GM21737 (cell line): ENCODE results near the gene SOSTDC1.
"Not testable (repeated sequence)": the region's sequence is repeated elsewhere in the genome, so short reads cannot be mapped to it uniquely, and the experiment has no call there.

Source experiments
- ATAC-seq: cut with Tn5 transposase; IDR thresholded peaks from one replicate; pipeline ENCODE4 v1.9.1; 2021; ENCODE audit warnings: mild to moderate bottlenecking, moderate library complexity; ENCODE audit not compliant: unreplicated experiment

Gene SOSTDC1, protein sequence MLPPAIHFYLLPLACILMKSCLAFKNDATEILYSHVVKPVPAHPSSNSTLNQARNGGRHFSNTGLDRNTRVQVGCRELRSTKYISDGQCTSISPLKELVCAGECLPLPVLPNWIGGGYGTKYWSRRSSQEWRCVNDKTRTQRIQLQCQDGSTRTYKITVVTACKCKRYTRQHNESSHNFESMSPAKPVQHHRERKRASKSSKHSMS

DNA sequence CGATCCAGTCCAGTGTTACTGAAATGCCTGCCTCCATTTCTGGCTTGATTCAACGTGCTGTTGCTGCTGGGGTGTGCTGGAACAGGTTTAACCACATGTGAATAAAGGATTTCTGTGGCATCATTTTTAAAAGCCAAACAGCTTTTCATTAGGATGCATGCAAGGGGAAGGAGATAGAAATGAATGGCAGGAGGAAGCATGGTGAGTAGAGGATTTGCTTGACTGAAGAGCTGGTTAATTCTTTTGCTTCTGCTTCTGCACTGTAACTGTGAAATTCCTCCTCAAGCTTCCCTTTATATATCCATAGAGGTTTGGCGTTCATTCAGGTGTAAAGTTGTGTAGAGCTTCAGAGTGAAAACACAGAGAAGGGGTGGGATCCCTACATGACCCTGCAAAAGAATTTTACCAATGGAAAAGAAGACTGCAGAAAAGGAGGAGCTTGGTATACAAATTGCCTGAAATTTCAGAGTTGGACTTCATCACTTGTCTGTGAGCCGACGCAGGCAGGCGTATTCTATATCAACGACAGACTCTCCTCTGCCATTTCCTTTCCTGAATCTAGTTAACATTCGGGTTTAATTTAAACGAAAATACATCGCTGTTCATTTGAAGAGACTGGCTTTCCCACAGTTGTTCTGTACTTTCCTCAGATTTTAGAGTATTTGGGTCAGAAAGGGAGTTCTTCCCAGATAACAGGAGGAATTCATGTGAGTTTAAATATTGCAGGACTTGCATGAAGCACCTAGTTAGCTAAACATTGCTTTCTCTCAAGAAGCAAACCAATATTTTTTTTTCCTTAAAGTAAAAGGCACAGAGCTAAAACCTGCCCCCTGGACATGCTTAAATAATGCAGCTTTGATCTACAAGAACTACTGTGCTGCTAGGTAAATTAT lies at the start of gene SOSTDC1:
TSS of gene SOSTDC1 (minus strand) at position 270 of the 893 bp plus-strand sequence. CDS start at position 200, 70 bp downstream.
- no peak for ATAC-seq

DNA sequence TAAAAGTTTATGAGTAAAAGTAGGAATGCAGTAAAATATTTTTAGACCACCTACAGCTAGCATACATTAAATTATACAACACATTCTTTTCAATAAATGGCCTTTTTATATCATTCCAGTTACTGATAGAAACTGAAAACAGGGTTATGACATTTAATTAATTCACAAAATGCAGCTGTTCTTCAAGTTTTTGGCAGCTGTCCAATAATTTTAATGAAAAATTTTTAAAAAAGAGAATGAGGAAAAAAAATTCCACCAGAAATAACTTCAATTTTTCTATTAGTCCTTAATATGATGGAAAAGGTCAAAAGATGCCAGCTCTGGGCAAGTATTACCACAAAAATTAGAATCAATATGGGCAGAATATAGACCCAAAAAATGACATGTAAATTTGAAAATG lies 49.2 kb upstream of the SOSTDC1 start:
- no peak for ATAC-seq

DNA sequence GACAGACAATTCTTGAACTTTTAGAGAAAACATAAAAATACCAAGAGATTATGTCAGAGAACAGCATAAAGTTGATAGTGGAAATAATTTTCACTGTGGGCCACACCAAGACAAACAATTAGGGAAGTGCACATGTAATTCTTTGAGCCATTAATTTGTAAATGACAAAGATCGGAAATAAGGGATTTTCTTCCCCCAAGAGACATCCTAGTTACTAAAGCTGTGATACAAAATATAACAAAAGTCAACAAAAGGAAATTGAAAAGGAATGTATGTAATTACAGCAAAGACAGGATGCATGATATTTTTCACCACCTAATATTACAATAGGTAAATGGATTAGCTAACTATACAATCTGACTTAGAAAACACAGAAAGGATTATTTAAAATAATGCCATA lies 48.7 kb upstream of the SOSTDC1 start:
- no peak for ATAC-seq

DNA sequence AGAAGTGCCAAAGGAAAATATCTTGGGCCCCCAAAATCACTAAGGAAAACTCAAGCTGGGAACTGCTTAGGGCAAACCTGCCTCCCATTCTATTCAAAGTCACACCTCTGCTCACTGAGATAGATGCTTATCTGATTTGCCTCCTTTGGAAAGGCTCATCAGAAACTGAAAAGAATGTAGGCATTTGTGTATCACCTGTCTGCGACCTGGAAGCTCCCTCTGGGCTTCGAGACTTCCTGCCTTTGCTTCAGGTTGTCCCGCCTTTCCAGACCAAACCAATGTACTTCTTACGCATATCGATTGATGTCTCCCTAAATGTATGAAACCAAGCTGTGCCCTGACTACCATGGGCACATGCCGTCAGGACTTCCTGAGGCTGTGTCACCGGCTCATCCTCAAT lies 46.6 kb upstream of the SOSTDC1 start:
- ATAC-seq: no peak

DNA sequence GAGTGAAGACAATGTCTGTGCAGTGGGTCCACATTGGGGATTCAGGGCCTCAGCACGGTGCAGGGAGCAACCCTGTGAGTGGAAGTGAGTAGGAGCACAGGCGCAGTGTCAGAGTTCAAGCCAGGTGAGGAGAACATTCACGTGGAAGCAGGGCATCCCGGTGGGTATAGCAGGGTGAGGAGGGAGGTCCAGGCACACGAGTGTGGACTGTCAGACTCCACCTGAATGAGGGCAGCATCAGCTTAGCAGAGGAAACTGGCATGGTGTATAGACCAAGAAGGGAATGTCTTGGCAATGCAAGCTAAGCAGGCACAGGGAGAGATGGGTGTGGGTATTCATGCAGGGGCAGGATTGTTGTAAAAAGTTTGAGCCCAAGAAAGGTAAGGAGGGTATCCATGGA lies 45.8 kb upstream of the SOSTDC1 start:
- no peak for ATAC-seq

DNA sequence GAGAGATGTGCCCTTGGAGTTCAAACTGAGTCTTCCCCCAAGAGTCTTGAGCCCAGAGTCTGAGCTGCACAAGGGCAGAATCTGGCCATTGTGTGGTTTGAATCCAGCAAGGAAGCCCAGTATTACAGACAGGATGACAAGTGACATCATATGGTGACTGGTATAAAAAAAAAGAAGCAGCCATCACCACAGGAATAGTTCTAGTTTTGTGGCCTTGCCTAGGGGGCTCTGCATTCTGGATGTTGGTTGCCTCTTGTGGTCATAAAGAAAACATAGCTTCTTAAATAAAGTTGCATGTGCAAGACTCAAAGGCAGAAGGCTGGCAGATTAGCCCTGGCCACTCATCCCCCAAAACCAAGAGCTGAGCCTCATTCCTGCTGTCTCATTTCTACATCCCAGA lies 44.3 kb upstream of the SOSTDC1 start:
- ATAC-seq: no peak

DNA sequence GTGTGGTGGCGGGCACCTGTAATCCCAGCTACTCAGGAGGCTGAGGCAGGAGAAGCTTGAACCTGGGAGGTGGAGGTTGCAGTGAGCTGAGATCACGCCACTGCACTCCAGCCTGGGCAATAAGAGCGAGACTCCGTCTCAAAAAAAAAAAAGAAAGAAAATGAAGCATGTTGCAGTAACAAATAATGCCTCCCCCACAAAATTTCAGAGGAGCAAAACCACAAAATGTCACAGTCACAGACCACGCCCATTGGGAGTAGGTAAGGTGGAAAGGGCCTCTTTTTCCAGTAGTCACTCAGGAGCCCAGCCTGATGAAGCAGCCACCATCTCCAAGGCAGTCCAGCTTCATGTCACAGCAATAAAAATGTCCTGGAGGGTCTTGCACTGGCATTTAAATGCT lies 40.9 kb upstream of the SOSTDC1 start:
- not testable (repeated sequence) for ATAC-seq

DNA sequence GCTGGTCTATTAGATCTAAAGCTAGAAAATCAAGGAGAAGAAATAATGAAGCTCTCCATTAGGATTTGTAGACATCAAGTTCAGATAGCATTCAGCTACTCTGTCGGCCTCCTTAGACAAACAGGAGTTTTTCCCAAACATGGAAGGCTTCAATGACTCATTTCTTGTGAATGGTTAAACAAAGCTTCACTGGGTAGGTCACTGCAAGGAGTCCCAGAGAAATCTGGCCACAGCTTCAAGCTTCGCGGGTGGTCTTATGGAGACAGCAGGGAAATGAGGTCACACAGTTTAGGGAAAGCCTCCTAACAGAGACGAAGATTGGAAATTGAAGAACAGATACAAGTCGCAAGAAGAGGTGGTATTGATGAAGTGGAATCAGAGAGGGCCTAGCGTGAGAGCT lies 38.5 kb upstream of the SOSTDC1 start:
- no peak for ATAC-seq

DNA sequence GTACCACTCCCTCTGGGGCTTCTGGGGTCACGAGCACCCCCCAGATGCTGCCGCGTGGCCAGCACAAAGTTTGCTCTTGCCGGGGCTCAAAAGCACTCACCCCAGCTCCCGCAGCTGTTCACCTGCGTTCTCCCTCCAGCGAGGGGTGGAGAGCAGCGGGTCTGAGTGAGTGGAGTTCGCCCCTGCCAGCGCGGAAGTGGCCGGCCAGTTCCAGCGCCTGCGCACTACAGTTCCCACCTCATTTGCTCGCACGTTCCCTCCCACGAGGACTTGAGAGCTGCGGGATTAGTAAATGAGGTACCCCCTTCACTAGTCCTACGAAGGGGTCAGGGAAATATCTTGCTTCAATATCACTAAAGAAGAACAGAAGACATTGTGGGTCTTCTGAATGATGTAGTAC lies 36.8 kb upstream of the SOSTDC1 start:
- no peak for ATAC-seq

DNA sequence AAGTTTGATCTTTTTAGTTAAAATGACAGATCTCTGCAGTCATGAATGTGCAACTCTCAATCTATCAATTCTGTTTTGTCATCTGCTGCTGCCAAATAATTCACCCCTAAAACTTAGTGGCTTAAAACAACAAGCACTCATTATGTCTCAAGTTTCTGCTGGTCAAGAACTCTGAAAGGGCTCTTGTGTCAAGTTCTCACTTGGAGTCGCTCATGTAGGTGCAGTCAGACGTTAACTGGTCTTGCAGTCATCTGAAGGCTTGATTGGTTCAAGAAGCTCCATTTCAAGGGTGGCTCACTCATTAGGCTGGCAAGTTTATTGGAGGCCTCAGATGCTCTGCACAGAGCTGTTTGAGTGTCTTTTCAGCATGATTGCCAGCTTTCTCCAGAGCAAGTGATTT lies 32.6 kb upstream of the SOSTDC1 start:
- ATAC-seq: no peak

DNA sequence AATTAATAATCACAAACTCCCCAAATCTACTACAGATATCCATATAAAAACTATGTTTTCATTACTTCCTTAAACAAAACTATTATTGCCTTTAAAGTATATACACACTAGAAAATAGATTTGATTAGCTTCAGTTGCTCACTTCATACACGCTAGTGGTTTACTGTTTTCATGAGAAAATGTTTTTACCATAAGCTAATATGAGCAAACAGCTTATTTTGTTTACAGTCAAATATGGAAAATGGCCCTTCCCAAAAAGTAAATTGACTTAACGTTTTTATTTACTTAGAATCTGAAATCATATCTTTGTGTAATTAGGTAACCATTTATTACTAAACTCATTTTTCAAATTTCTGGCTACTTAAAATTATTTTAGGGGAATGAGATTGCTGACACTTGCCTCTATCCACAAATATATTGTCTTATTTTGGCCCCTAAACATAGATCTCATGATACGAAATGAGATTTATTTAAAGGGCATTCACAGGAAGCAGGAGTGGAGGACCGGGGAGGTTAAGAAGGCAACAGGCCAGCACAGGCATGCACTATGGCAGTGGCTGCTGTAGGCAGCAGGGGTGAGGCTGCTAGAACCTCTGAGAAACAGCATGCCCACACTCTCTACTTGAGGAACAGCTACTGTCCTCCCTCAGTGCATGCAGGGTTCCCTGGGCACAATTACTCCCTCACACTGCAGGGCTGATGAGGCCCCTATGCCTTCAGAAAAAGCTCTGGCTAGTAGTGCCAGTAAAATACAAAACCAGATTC lies 29.6 kb upstream of the SOSTDC1 start:
- ATAC-seq: no peak

DNA sequence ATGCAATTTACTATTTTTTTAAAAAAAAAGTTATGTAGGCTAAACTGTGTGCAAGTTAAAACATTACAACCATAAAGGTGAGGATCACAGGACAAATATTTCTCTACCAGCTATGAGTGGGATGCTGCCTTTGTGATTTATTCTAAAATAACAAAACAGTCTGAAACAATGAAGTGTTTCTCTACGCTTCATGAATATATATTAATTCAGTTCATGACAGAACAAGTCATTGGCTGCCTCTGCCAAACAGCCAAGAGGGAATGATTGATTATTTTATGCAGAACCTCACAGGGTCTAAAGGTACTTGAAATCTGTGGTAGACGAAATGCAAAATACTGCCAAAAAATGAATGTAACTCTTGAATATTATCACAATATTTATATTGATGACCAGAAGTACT lies 29.0 kb upstream of the SOSTDC1 start:
- no peak for ATAC-seq

DNA sequence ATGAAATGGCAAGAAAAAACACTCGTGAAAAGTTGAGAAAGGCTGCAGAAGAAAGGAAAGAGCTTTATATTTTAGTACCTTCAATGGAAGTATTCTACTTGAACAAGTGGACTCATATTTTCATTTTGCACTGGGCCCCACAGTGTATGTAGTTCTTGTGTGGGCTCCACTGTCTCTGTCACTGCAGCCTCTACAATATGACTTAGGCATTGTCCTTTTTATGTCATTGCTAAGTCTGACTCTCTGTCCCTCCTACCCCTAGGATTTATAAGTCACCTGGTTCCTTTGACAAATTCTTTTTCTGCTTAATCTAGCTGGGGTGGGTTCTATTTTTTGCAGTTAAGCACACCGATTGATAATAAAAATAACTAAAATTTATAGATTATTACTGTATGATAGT lies 27.7 kb upstream of the SOSTDC1 start:
- no peak for ATAC-seq

DNA sequence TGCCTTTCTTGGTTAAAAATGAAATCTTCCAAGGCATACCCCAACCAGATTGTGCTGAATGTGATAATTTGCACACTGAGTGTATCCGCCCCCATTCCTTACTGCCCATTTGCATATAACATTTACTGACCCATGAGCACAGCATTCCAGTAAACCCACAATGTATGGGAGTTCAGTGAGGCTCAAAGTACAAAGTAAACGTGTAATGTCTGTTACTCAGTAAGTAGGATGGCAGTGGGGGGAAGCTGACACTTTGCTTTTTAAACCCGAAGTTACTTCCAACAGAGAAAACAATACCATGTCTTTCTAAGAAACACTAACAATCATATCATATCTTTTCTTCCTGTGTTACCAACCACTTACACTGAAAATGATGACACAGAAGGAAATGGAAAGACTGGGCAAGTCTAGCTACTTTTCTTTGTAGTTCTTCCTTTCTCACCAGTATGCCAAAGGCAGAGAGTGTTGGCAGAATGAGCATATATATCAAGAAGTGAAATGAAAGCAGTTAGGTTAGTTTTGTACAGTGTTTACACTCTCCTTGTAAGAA lies 27.1 kb upstream of the SOSTDC1 start:
- no peak for ATAC-seq

DNA sequence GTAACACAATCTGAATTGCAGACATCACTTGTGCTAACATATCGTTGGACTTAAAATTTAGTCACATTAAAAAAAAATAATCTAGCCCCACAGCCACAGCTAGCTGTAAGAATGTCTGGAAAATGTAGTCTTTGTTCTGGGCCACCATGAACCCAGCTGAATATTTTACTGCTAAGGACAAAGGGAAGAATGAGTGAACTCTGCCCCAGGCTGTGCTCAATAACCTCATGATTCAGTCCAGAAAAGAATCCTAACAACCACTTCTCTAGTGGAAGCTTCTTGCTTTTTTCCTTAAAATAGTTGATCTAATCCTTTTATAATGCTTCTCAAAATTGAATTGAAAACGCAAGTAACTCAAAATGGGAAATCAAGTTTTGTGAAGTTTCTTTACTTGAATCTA lies 25.6 kb upstream of the SOSTDC1 start:
- ATAC-seq: no peak

DNA sequence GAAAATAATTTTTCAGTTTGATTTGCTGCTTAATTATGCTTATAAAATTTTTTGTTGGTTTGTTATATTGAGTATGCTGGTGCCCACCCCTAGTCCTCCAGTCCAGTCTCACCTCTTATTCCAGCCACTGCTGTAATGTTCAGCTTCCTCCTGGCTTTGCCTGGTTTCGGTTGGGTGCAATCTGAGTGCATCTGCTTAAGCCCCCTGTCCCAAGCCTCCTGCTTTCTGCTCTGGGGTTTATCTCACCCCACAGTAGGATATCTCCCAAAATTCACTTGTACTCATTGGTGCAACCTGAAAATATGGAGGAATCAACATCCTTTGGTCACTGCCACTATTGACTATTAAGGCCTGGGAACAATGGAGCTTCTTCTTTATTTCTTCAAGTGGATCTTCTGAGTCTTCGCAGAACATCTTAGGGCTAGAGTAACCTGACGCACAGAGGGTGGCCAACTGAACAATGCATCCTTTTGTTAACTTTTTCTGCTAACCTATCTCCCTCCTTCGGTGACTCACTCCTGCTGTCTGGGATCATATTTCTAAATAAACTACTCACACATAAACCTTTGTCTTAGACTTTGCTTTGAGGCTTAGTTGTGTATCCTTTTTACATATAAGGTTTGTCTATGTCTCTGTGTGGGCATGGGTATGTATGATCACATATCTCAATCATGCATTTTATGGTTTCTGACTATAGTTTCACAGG lies 19.1 kb upstream of the SOSTDC1 start:
- no peak for ATAC-seq

DNA sequence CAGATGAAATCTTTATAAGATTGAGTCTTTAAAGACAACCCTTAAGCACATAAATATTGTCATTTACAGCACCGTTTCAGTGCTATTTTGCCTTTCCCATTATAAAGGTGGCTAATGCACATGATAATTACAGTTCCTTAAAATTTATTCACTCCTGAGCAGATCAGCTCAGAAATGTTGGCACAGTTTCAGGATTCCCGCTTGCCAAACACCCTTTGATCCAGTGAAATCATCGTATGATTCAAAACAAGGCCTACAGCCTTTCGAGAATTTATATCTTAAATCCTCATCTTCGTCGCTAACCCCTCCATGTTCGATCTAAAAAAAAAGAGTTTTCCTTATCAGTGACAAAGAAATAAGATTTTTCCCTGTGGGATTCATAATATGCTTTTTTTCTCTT lies 14.1 kb upstream of the SOSTDC1 start:
- ATAC-seq: no peak

DNA sequence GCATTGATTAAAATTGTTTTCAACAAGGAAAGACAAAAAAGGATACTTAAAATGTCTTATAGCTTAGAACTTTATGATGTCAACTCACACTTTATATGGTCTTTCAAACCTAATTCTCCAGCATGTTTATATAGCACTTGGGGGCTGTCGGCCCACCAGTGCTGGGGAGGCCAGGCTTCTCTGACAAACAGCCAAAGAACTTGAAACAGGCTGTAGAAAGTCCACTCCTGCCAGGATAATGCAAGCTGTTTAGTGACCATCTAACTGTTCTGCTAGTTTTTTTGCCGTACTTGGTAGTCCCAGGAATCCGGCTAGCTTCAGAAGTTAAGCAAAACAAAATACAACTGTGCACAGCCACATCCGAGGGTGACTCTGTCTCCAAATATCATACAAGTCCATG lies 13.6 kb upstream of the SOSTDC1 start:
- ATAC-seq: no peak

DNA sequence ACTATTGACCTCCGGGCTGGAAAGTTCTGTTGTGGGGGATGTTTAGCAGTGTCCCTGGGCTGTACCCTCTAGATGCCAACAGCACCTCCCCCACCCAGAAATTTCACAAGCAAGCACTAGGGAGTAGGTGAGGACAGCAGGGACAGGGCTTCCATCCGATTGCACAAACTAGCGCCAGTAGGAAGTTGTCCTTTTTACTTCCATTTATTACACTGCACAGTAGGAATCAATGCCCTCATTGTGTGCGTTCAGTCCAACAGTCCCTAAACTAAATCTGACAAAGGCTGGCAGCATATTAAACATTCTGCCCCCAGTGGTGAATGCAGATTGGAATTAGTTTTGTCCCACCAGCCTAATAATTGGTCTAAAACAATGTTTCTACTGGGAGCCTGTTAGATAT lies 6.4 kb upstream of the SOSTDC1 start:
- no peak for ATAC-seq

DNA sequence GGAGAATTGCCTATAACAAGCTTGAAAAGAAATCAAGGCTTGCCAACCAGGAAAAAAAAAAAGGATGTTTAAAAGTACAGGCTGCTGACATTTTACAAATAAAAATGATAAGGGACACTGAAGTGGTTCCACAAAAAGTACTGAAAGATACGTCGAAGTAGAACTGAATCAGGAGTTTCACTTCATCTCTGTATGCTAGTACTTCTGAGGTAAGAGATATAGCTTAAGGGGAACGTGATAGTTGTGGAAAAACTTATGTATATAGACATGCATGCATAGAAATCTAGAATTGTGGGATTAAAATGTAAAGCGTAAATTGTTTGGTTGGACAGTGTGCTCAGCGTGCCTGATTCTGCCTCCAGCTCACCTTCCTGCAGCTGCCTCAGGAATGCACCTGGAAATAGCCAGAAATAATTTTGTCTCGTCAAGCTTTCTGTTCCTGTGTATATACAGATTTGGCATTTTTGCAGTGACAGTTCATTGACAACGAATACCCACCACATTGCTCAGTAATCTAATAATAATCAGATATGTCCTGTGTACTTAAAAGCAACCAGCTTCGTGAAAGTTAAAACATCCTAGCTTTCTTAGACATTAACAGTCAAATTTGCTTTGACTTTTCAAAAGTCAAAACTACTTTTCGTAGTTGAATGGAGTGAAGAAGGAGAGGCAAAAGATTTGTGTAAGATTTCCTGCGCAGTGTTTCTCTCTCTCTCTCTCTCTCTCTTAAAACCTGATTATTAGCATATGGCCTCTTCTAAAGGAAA lies 1.4 kb downstream of the SOSTDC1 start:
- no peak for ATAC-seq
